HepG2 (cell line): ENCODE results near the gene UVSSA. TPM values are rescaled to one million over a fixed set of nuclear protein-coding genes. Genes with fewer than 3 reads are reported as not detected.

Source experiments
- FOXP1 ChIP-seq, 2 experiments: fragments of 450-650 bp in 1 of 2; IDR thresholded peaks; 2 replicates each; pipeline ENCODE4 v1.6.1; 2017 to 2018; ENCODE audit warnings: antibody characterized with exemption in 1 of 2
- HIVEP1 ChIP-seq: sonication (generic); formaldehyde crosslinking; IDR thresholded peaks from 2 replicates; pipeline ENCODE4 v1.4.0; 2020; ENCODE audit warnings: mild to moderate bottlenecking, missing genetic modification reagents
- IRX3 ChIP-seq: sonication (generic); formaldehyde crosslinking; IDR thresholded peaks from 2 replicates; pipeline ENCODE4 v1.8.1; 2023; ENCODE audit warnings: mild to moderate bottlenecking, low read depth, missing genetic modification reagents, borderline replicate concordance
- KDM3A ChIP-seq: IDR thresholded peaks from 2 replicates; pipeline ENCODE4 v1.6.1; 2018; ENCODE audit warnings: low read depth, missing compliant biosample characterization
- KMT2A ChIP-seq: sonication (generic); formaldehyde crosslinking; IDR thresholded peaks from 2 replicates; pipeline ENCODE4 v1.4.0; 2020; ENCODE audit warnings: missing genetic modification reagents
- NFE2 ChIP-seq: sonication (generic); formaldehyde crosslinking; IDR thresholded peaks from 2 replicates; pipeline ENCODE4 v1.4.0; 2020; ENCODE audit warnings: missing genetic modification reagents
- NFKBIZ ChIP-seq: IDR thresholded peaks from 2 replicates; pipeline ENCODE4 v1.6.1; 2018; ENCODE audit warnings: missing genetic modification reagents, missing compliant biosample characterization
- RBFOX2 ChIP-seq: fragments of 200-400 bp; formaldehyde crosslinking; IDR thresholded peaks from 2 replicates; pipeline ENCODE4 v1.6.1; 2017; ENCODE audit warnings: low read depth, mild to moderate bottlenecking, low read length
- ZBTB3 ChIP-seq: sonication (generic); formaldehyde crosslinking; IDR thresholded peaks from 2 replicates; pipeline ENCODE4 v1.4.0; 2020; ENCODE audit warnings: low read depth, mild to moderate bottlenecking, moderate library complexity, missing genetic modification reagents, borderline replicate concordance
- ZKSCAN5 ChIP-seq: sonication (generic); formaldehyde crosslinking; IDR thresholded peaks from 2 replicates; pipeline ENCODE4 v1.5.1; 2020; ENCODE audit warnings: mild to moderate bottlenecking, missing genetic modification reagents
- ZNF556 ChIP-seq: sonication (generic); formaldehyde crosslinking; IDR thresholded peaks from 2 replicates; pipeline ENCODE4 v1.4.0; 2020; ENCODE audit warnings: mild to moderate bottlenecking, missing genetic modification reagents, borderline replicate concordance
- ZNF629 ChIP-seq: sonication (generic); formaldehyde crosslinking; conservative IDR thresholded peaks from 2 replicates; pipeline ENCODE4 v1.5.0; 2020; ENCODE audit warnings: missing genetic modification reagents
- ZSCAN9 ChIP-seq: IDR thresholded peaks from 2 replicates; pipeline ENCODE4 v1.6.1; 2016; ENCODE audit warnings: borderline replicate concordance
- polyA plus RNA-seq, 8 experiments: library from polyadenylated mRNA; depleted of rRNA in 3 of 8; stranded (reverse) in 7 of 8; unstranded in 1 of 8; fragments of >200 nt; fragmentation: Illumina TruSeq in 4 of 8; extraction: Trizol in 4 of 8; gene quantifications; 2 replicates each; pipeline versions ENCODE4 v1.2.1 to v1.2.3, GENCODE V29; 2011 to 2016; ENCODE audit warnings: low read depth in 4 of 8, missing spikeins in 1 of 8, mixed read lengths in 1 of 8; ENCODE audit not compliant: insufficient read depth in 1 of 8
- total RNA-seq, 5 experiments: library from RNA; depleted of rRNA; stranded (reverse); fragments of >200 nt; fragmentation: Illumina TruSeq; extraction: Trizol; gene quantifications; 2 replicates each; pipeline ENCODE4 v1.2.3, GENCODE V29; 2016; ENCODE audit warnings: low read depth in 1 of 5
- TF ChIP-seq, protein P1 (sequence below): sonication (generic); formaldehyde crosslinking; IDR thresholded peaks from 2 replicates; pipeline ENCODE4 v1.9.0; 2021; ENCODE audit warnings: missing genetic modification reagents, borderline replicate concordance
- TF ChIP-seq, protein P2 (sequence below): sonication (generic); formaldehyde crosslinking; IDR thresholded peaks from 2 replicates; pipeline ENCODE4 v1.4.0; 2020; ENCODE audit warnings: missing genetic modification reagents, mild to moderate bottlenecking, borderline replicate concordance
- TF ChIP-seq, protein P3 (sequence below): fragments of 450-650 bp; IDR thresholded peaks from 2 replicates; pipeline ENCODE4 v1.6.1; 2017; ENCODE audit warnings: mild to moderate bottlenecking
- TF ChIP-seq, protein P4 (sequence below): sonication (generic); formaldehyde crosslinking; IDR thresholded peaks from 2 replicates; pipeline ENCODE4 v1.8.1; 2022; ENCODE audit warnings: low read depth, mild to moderate bottlenecking, missing genetic modification reagents
- TF ChIP-seq, protein P5 (sequence below): sonication (generic); formaldehyde crosslinking; IDR thresholded peaks from 2 replicates; pipeline ENCODE4 v1.4.0; 2020; ENCODE audit warnings: missing genetic modification reagents

UVSSA gene
- total and polyA plus RNA-seq, 2 of the 13 experiments (the other 11 are each of a cell fraction or from before 2014, with no cell fraction given) = 4.6 to 8.4 TPM

DNA sequence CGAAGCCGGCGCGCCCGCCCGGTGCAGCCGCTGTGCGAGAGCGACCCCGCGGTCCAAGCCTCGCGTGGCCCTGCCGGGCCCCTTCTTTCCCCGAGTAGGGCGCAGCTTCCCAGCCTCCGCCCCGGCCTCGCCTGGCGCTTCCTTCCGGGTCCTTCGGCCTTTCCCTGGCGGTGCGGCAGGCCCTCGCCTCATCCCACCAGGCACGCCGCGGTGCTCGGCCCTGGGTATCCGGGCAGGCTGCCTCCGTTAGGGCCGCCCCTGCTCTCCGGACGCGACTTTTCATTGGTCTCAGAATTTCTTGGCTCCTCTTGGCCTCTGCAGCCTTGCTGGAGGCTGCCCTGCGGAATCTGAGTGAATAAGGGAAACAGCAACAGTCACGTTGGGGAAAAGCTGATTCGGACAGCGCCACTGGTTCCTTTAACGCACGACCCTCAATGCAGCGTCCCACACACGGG, 429 bp downstream of the UVSSA start (continued):
- TF ChIP-seq ZSCAN9 (CRISPR knock-in tag) (no peak), NFKBIZ (CRISPR knock-in tag) (no peak), FOXP1 (IDR thresholded peaks at IDR 0.05) (no peak), FOXP1 (CRISPR knock-in tag; IDR thresholded peaks at IDR 0.05) (no peak), ZNF629 (CRISPR knock-in tag) (no peak), ZBTB3 (CRISPR knock-in tag) (no peak; the same call in 1 of the 2 replicates), NFE2 (CRISPR knock-in tag) (no peak), HIVEP1 (no peak), KMT2A (CRISPR knock-in tag) (peak; percentile 77), ZNF556 (CRISPR knock-in tag) (0 out of 2 replicates have a peak, but pooled peaks have one; percentile 57), KDM3A (no peak), IRX3 (CRISPR knock-in tag) (0 out of 2 replicates have a peak, but pooled peaks have one; percentile 79), ZKSCAN5 (no peak), RBFOX2 (peak; percentile 83)
- TF ChIP-seq, protein P1, sequence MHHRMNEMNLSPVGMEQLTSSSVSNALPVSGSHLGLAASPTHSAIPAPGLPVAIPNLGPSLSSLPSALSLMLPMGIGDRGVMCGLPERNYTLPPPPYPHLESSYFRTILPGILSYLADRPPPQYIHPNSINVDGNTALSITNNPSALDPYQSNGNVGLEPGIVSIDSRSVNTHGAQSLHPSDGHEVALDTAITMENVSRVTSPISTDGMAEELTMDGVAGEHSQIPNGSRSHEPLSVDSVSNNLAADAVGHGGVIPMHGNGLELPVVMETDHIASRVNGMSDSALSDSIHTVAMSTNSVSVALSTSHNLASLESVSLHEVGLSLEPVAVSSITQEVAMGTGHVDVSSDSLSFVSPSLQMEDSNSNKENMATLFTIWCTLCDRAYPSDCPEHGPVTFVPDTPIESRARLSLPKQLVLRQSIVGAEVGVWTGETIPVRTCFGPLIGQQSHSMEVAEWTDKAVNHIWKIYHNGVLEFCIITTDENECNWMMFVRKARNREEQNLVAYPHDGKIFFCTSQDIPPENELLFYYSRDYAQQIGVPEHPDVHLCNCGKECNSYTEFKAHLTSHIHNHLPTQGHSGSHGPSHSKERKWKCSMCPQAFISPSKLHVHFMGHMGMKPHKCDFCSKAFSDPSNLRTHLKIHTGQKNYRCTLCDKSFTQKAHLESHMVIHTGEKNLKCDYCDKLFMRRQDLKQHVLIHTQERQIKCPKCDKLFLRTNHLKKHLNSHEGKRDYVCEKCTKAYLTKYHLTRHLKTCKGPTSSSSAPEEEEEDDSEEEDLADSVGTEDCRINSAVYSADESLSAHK (CRISPR knock-in tag) = no peak
- TF ChIP-seq, protein P2, sequence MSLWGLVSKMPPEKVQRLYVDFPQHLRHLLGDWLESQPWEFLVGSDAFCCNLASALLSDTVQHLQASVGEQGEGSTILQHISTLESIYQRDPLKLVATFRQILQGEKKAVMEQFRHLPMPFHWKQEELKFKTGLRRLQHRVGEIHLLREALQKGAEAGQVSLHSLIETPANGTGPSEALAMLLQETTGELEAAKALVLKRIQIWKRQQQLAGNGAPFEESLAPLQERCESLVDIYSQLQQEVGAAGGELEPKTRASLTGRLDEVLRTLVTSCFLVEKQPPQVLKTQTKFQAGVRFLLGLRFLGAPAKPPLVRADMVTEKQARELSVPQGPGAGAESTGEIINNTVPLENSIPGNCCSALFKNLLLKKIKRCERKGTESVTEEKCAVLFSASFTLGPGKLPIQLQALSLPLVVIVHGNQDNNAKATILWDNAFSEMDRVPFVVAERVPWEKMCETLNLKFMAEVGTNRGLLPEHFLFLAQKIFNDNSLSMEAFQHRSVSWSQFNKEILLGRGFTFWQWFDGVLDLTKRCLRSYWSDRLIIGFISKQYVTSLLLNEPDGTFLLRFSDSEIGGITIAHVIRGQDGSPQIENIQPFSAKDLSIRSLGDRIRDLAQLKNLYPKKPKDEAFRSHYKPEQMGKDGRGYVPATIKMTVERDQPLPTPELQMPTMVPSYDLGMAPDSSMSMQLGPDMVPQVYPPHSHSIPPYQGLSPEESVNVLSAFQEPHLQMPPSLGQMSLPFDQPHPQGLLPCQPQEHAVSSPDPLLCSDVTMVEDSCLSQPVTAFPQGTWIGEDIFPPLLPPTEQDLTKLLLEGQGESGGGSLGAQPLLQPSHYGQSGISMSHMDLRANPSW (CRISPR knock-in tag) = no peak
- TF ChIP-seq, protein P3, sequence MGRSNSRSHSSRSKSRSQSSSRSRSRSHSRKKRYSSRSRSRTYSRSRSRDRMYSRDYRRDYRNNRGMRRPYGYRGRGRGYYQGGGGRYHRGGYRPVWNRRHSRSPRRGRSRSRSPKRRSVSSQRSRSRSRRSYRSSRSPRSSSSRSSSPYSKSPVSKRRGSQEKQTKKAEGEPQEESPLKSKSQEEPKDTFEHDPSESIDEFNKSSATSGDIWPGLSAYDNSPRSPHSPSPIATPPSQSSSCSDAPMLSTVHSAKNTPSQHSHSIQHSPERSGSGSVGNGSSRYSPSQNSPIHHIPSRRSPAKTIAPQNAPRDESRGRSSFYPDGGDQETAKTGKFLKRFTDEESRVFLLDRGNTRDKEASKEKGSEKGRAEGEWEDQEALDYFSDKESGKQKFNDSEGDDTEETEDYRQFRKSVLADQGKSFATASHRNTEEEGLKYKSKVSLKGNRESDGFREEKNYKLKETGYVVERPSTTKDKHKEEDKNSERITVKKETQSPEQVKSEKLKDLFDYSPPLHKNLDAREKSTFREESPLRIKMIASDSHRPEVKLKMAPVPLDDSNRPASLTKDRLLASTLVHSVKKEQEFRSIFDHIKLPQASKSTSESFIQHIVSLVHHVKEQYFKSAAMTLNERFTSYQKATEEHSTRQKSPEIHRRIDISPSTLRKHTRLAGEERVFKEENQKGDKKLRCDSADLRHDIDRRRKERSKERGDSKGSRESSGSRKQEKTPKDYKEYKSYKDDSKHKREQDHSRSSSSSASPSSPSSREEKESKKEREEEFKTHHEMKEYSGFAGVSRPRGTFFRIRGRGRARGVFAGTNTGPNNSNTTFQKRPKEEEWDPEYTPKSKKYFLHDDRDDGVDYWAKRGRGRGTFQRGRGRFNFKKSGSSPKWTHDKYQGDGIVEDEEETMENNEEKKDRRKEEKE = no peak
- TF ChIP-seq, protein P4, sequence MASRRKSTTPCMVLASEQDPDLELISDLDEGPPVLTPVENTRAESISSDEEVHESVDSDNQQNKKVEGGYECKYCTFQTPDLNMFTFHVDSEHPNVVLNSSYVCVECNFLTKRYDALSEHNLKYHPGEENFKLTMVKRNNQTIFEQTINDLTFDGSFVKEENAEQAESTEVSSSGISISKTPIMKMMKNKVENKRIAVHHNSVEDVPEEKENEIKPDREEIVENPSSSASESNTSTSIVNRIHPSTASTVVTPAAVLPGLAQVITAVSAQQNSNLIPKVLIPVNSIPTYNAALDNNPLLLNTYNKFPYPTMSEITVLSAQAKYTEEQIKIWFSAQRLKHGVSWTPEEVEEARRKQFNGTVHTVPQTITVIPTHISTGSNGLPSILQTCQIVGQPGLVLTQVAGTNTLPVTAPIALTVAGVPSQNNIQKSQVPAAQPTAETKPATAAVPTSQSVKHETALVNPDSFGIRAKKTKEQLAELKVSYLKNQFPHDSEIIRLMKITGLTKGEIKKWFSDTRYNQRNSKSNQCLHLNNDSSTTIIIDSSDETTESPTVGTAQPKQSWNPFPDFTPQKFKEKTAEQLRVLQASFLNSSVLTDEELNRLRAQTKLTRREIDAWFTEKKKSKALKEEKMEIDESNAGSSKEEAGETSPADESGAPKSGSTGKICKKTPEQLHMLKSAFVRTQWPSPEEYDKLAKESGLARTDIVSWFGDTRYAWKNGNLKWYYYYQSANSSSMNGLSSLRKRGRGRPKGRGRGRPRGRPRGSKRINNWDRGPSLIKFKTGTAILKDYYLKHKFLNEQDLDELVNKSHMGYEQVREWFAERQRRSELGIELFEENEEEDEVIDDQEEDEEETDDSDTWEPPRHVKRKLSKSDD (CRISPR knock-in tag) = no peak
- TF ChIP-seq, protein P5, sequence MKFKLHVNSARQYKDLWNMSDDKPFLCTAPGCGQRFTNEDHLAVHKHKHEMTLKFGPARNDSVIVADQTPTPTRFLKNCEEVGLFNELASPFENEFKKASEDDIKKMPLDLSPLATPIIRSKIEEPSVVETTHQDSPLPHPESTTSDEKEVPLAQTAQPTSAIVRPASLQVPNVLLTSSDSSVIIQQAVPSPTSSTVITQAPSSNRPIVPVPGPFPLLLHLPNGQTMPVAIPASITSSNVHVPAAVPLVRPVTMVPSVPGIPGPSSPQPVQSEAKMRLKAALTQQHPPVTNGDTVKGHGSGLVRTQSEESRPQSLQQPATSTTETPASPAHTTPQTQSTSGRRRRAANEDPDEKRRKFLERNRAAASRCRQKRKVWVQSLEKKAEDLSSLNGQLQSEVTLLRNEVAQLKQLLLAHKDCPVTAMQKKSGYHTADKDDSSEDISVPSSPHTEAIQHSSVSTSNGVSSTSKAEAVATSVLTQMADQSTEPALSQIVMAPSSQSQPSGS = no peak
